Lower leg skin (tissue), 3 donors: ENCODE results near the gene CST7.

ENCODE experiments used
- POLR2A ChIP-seq, 2 donors: fragments of 450-650 bp; IDR thresholded peaks; one replicate each; pipeline ENCODE4 v1.6.1; 2016 to 2017; ENCODE audit warnings: antibody characterized with exemption in 2 of 2, mild to moderate bottlenecking in 1 of 2, moderate library complexity in 1 of 2
- TF ChIP-seq, protein P1 (sequence below), 3 donors: fragments of 450-650 bp; IDR thresholded peaks; one replicate each; pipeline ENCODE4 v1.5.1; 2016; ENCODE audit warnings: antibody characterized with exemption in 3 of 3, mild to moderate bottlenecking in 3 of 3, moderate library complexity in 2 of 3

DNA sequence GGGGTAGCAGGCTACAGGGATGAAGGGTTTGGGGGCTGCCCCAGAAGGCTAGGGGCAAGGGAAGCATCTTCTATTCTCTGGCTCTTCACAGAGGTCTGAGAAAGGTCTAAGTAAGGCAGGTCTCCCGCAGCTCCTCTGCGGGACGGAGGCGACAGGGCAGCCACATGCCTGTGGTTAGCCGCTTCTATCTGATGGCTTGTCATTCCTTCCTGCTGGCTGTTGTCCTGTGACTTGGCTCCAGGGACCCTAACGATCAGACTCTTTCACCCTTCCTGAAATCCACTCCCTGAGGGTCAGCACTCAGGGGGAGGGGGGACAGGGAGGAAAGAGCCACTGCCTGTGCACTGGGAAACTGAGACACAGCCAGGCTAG, 673 bp downstream of the CST7 start:
- TF ChIP-seq, protein P1, sequence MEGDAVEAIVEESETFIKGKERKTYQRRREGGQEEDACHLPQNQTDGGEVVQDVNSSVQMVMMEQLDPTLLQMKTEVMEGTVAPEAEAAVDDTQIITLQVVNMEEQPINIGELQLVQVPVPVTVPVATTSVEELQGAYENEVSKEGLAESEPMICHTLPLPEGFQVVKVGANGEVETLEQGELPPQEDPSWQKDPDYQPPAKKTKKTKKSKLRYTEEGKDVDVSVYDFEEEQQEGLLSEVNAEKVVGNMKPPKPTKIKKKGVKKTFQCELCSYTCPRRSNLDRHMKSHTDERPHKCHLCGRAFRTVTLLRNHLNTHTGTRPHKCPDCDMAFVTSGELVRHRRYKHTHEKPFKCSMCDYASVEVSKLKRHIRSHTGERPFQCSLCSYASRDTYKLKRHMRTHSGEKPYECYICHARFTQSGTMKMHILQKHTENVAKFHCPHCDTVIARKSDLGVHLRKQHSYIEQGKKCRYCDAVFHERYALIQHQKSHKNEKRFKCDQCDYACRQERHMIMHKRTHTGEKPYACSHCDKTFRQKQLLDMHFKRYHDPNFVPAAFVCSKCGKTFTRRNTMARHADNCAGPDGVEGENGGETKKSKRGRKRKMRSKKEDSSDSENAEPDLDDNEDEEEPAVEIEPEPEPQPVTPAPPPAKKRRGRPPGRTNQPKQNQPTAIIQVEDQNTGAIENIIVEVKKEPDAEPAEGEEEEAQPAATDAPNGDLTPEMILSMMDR (IDR thresholded peaks at IDR 0.05) = no peak
- no peak for TF ChIP-seq POLR2A (IDR thresholded peaks at IDR 0.05)
